GM19239 (cell line): ENCODE measurements around the gene NOS1AP.
"Not testable (repeated sequence)": the region's sequence is repeated elsewhere in the genome, so short reads cannot be mapped to it uniquely, and the experiment has no call there.

Experiments
- DNase-seq: peaks from one replicate; pipeline ENCODE4 v3.0.0; 2011; ENCODE audit warnings: low spot score; ENCODE audit not compliant: insufficient read length
- FAIRE-seq: peaks from 2 replicates; lab custom pipeline; 2011; peaks lifted over from hg19 to GRCh38; lab: Jason Lieb, UNC

Gene NOS1AP

DNA sequence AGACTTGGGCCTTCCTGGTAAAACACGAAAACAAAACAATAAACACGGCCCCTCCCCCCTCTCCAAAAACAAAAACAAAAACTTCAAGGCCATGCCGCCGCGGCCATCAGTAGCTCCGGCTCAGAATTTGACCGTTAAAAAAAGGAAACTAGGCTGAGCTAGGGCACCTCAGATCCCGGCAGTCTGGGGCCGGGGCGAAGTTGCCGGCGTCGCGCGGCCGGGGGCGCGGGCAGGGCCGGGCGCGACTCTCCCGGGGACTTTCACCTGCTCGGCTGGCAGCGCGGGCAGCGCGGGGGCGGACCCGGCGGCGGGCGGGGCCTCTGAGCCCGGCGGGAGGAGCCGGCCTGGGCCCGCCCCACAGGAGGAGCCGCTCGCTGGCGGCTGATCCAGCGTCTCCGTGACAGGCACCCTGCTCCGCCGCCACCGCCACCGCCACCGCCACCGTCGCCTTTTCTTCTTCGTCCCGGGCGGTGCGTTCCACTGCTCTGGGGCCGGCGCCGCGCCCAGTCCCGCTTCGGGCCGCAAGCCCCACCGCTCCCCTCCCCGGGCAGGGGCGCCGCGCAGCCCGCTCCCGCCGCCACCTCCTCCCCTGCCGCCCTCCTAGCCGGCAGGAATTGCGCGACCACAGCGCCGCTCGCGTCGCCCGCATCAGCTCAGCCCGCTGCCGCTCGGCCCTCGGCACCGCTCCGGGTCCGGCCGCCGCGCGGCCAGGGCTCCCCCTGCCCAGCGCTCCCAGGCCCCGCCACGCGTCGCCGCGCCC lies at the start of gene NOS1AP:
Gene NOS1AP, plus strand, starts transcription at position 358 of the 760 bp plus-strand sequence. CDS start 487 bp downstream, outside the sequence.
- FAIRE-seq (no peak), DNase-seq (peak; percentile 90)

DNA sequence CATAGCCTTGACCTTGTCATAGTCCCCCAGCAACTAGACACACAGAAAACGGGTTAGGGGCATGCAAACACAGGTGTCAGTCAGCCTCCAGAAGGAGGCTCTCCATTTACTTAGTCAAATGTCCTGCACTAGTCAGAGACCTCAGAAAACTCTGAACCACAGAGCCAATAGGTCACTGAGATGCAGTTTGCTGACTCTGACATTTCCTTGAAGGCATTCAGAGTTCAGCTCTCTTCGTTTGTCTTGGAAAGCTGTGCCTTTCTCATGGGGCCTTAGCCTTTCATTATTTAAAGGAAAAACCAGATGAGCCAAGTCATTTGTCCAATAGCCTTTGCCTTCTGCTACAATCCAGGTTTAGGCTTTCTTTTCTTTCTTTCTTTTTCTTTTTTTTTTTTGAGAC lies 49.3 kb upstream of the NOS1AP start:
- DNase-seq (no peak), FAIRE-seq (no peak)

DNA sequence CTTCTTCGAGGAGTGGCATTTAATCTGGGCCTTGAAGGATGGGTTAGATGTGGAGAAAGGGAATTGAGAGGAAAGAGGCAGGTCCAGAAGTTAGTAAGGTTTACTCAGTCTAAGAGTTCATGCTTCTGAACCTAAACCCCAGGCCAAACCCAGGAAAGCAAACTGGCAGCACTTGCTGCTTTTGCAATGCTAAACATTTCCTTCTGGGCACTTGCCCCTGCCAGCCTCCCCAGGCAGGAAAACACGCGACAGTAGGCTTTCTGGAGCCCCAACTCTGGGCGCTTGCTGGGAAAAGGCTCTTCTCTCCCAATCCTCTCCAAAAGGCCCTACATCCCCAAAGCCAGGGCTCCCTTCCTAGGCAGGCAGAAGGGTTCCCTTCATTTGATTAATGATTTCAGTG lies 48.4 kb upstream of the NOS1AP start:
- DNase-seq: no peak
- no peak for FAIRE-seq

DNA sequence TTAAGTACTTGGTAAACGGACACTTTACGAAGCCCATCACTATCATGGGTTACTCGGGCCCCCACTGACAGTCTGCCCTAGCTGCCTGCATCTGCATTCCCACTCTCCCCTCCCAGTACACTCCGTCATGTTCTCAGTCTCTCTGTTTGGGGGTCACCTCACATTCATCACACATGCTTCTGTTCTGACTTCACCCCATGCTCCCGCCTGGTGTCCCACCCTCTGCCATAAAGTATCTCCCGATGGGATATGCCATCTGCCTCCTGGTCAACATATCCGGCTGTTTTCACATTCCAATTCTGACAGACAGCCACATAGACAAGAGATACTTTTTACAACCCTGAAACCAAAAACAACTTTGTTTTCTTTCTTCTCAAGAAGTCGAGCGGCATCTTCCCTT lies 46.9 kb upstream of the NOS1AP start:
- DNase-seq (no peak), FAIRE-seq (no peak)

DNA sequence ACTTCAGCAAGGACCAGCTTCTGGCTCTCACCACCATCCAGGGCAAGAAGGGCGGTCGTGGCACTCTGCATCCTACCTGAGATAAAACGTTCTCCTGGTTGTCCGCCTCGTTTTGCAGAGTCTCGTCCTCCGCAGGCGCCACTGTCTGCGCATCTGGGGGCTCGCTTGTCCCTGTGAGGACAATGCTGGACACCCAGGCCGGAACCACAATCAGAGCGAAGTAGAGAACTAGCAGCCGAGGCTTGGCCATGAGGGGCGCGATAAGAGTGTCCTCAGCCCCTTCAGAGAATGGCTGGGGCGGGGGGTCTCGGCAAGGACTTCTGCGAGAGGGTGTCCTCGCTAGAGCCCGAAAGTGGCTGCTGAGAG lies 46.3 kb upstream of the NOS1AP start:
- no peak for DNase-seq
- no peak for FAIRE-seq

DNA sequence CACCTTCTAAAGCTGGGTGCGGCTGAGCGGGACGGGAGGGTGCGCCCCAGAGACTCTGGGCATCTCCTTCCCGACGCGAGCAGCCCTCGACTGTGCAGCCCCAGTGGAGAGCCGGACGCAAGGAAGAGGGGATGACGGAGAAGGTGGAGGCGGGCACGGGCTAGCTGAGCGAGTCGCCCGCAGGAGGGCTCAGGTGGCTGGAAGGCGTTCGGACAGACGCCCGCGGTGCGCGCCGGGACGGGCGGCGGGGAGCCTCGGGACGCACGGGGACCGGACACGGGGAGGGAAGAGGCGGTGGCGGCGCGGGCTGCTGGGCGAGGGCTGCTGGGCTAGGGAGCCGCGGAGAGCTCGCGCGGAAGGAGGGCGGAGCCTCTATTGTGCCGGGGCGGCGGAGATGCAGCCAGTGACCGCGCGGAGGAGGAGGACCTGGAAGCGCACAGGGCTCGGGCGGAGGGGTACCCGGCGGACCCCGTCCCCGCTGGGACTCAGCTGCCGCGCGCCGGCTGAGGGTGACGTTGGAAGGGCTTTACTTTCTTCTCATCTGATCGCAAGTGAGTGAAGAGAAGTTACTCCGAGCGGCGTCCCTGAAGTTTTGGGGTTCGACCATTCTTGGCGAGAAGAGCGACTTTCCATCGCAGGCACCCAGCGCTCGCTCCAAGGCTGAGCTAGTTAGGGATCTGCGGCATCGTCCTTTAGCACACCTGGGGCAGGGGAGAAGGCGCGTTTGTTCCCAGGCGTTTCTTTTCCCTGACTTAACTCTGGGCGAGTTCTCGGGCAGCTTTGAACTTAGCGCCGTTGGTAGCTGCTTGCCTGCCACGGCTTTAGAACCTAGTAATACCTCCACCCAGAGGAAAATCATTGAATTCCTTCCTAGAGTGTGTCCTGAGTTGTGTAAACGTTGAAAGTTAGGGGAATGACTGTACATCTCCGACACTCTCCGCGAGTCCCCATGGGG lies 45.7 kb upstream of the NOS1AP start, which contains the start of gene OLFML2B:
Gene OLFML2B, minus strand, starts transcription at position 323 of the 955 bp plus-strand sequence. CDS start 439 bp downstream, outside the sequence.
- FAIRE-seq (no peak), DNase-seq (peak; percentile 31)

DNA sequence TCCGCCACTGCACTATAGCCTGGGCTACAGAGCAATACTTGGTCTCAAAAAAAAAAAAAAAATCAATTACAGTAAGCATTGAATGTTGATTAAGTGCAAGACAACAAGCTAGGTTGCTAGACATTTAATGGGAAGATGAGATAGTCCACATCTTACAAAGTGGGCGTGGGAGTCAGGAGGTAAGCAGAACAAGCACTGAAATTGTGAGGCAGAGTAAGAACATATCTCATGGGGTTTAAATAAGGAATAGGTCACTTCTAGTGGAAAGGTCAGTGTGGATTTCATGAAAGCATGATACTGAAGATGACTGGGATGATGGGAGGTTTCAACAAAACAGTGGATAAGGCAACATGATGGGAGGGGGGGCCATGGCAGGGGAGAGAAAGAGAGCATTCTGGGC lies 44.0 kb upstream of the NOS1AP start:
- no peak for DNase-seq
- no peak for FAIRE-seq

DNA sequence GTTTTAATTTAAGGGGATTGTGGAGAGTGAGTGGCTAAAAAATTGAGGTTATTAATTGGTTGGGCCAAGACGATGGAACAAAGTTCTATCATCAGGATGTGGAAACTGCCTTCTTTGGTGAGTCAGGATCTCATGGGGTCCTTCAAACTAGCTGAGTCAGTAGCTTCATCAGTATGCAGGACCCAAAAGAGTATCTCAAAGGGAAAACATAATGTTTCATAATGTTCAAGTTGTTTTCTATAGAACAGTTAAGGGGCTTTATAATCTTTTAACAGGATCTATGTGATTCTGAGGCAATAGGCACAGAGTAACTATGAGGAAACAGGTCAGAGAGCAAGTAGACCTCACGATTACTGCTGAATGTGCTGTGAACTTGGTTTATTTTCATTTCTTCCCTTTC lies 42.6 kb upstream of the NOS1AP start:
- no peak for DNase-seq
- no peak for FAIRE-seq

DNA sequence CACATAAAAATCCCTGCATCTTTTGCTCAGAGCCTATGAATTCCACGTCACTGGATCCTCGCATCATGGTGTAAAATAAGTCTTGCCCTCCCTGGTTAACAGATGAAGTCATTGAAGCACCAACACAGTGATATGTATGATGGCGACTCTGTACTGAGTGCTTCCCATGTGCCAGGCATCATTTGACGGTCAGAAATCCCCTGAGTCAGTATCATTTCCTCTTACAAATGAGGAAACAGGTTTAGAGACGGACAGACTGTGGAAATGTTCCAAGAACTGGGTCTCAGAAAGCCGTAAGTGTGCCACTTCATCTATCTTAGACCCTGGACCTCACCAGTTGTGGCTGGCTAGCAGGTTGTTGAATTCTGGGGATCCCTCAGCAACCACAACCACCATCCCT lies 40.8 kb upstream of the NOS1AP start:
- DNase-seq (no peak), FAIRE-seq (peak; percentile 8)

DNA sequence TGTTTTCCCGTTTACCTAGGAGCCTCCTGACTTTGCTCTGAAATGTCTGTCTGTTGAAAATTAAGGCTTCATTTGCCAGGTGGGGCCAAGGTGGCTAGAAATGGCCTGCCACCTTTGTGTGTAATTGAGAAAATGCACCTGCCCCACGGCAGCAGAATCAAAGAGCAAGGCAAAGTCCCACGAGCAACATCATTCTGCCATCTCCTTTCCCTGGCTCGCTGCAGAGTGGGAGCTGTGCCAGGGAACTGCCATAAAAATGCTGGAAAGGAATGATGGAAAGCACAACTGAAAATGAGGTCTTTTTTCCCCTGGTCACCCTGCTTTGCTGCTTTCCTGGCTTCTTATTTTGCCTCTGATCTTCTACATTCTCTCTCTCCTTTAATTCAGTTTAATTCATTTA lies 40.3 kb upstream of the NOS1AP start:
- no peak for FAIRE-seq
- DNase-seq: no peak

DNA sequence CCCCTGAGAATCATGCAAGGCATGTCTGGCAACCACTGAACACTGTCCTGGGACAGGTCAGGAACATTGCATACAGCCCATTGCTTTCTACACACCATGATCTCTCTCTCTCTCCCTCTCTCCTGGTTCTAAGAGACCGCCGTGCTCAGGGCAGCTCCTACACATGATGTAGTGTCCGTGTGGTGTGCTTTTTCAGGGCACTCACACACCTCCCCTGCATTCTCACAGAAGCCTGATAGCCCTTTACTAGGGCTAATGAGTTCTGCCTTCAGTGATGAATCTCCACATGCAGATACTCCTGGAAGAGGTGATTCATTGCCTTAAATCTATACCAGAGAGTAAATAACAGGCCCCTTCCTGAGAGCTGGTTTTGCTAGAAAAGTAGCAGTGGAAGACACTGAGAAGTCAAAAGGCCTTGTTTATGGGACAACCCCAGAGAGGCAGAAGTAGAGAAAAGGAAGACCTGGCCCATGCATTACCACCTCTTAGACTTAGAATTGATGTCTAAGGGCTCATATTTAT lies 38.7 kb upstream of the NOS1AP start:
- no peak for FAIRE-seq

DNA sequence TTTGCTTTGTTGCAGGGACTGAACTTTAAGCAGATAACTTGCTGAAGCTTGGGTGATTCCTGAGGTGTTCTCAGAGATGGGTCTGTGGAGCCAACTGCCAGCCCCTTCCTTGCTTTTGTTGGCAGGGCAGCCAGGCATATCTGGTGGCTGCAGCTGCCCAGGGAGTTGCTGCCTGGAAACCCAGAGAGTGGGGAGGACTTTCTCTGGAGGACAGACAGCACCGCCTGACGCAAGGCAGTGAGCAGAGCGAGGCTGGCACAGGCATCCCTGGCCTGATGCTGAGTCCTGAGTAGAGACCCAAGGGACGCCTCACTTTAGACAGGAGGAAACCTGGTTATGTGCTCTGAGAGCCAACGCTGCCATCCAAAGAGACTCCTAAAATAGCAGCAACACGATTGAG lies 36.1 kb upstream of the NOS1AP start:
- no peak for FAIRE-seq
- DNase-seq: no peak

More for the DNA sequence above, 38.7 kb upstream of the NOS1AP start:
- DNase-seq: no peak

DNA sequence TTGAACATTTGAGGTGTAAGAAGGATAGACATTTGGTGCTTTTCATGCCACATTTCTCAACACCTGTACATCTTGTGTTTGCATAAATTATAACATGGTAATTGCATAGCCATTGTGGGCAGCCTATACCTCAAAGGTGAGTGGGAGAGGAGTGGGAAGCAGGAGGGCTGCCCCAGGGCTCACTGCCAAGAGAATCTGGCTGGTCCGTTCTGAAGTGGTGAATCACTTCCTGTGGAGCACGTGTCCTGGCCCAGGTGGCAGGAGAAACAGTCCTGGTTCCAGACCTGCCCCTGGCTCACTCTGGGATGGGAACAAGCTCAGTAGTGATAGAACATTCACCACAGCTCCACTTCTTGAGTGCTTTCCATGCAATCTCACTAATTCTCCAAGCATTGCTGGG lies 34.2 kb upstream of the NOS1AP start:
- FAIRE-seq (no peak), DNase-seq (no peak)

DNA sequence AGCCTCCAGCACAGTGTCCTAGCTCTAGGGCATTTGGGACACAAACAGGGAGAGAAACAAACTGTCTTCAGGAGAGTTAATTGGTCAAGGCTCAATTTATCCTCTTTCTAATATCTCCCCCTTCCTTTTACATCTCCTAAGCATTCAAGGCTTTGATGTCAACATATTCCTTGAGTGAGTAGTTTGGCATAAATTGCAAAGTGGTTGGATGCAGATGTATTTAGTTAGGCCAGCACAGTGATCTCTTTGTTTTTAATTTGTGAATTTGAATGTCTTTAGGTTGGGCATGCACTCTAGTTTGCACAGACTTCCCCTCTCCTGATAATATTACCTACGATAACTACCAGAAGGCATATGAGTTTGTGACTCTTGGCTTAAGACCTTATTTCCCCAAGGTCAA lies 33.3 kb upstream of the NOS1AP start:
- FAIRE-seq: no peak
- DNase-seq: no peak

DNA sequence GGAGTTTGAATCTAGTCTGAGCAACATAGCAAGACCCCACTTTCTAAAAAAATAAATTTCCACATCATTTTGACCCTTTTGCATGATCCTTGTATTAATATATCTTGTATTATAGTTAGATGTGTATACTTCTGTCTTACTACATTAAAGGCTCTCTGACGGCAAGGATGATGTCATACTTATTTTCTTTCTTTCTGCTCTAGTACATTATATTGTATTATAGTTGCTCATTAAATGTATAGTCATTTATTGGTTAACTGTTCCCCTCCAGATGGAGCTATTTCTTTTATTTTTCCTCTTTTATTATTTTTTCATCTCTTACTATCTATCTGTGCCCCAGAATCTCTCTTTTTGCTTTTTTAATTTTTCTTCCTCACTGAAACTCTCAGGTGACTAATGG lies 30.9 kb upstream of the NOS1AP start:
- no peak for FAIRE-seq
- DNase-seq: no peak

DNA sequence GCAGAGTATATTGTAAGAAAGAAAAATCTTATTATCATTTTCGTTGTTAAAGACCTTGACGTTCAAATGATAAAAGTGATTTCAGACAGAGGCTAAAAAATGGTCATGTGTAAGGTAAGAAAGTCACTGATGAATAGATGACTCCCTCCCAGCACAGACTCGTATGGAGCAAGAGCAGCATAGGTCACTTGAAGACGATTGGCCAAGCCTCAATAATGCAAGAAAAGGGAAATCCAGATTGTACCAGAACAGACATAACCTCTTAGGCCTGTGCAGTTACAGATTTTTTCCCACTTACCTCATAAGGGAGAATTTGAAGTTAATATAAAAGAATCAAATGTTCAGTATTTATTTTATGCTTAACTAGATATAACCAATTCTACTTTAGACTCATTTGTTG lies 29.5 kb upstream of the NOS1AP start:
- FAIRE-seq: no peak
- no peak for DNase-seq

DNA sequence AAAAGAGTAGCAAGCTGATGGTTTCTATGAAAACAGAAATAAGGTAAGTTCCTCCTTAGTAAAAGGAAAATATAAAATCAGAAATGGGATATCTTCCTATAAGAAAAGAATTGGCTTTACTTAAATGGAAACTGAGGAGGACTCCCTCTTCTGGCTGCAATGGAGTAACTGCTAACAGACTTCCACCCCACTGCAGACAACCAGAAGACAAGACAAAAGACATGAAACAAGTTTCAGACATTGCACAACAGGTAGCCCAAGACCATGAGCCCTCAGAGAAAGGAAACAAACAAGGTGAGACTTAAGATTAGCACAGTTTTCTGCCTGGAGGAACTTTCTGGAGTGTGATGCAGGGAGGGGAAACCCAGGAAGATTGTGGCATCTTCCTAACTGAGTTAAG lies 28.8 kb upstream of the NOS1AP start:
- FAIRE-seq (no peak), DNase-seq (no peak)

DNA sequence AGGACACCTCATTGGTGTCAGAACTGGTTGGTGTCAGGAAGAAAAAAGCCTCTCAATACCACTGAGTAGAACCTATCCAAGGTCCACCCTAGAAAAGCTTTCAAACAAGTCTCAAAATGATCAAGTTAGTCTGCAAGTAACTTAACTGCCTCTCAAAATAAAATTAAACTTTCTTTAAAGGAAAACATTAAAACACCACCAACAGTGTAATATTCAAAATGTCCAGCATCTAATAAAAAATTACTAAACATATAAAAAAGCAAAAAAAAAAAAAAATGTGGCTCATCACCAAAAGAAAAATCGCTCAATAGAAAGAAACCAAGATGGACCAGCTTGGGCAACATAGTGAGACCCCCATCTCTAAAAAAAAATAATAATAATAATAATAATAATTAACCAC lies 27.1 kb upstream of the NOS1AP start:
- DNase-seq (no peak), FAIRE-seq (no peak)

DNA sequence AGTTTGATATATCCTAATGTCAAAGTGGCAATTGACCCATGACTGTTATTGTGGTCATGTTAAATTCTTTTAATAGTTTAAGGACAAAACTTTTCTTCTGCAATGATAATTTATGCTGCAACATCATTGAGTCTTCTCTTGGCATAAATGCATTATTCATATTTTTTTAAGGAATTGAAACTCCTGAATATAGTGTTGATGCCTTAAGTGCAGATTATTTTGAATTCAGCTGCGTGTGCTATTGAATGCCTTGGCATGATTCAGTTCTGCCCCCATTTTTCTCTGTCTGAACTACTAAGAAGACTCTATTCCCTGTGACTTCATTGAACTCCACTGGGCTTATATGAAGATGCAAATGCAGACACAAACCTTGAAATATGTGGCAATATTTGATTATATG lies 22.6 kb upstream of the NOS1AP start:
- DNase-seq: no peak
- FAIRE-seq: no peak

DNA sequence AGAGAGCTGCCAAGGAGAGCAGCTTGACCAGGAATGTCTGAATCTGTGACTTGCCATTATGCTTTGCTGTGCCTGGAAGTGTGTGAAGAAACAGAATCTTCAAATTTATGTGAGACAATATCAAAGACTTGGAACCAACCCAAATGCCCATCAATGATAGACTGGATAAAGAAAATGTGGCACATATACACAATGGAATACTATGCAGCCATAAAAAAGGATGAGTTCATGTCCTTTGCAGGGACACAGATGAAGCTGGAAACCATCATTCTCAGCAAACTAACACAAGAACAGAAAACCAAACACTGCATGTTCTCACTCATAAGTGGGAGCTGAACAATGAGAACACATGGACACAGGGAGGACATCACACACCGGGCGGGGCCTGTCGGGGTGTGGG lies 15.5 kb upstream of the NOS1AP start:
- not testable (repeated sequence) for DNase-seq, FAIRE-seq

DNA sequence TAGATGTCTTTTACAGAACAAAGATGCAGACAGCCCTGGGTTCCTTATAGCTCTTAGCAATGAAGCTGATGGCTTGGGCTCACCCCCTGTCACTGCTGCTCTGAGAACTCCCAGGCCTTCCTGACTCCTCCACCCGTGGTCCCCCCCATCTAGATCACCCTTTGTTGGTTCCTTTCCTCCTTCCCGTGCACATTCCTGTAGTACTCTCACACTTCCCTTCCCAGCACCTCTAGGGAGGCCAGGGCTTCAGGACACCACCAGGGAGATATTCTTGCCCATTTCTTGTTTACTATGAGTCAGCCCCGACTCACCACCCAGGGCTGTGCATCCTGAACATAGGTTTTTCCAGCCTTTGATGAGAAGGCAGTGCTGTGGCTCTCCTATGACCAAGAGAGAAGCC lies 14.4 kb upstream of the NOS1AP start:
- DNase-seq: no peak
- FAIRE-seq: no peak
